Loucy (cell line): ENCODE data around the gene PIK3CD.
A peak's percentile ranks its signal among the peaks of the same experiment; 100 is the strongest.

ENCODE experiments used
- H2AFZ ChIP-seq: fragments of 200-600 bp; sonication (generic); 2 replicates; pipeline ENCODE4 v1.6.0; 2016; ENCODE audit warnings: antibody characterized with exemption, mild to moderate bottlenecking, low read length, moderate library complexity
- H3F3A ChIP-seq: fragments of 200-600 bp; 2 replicates; pipeline ENCODE4 v1.6.0; 2016; ENCODE audit warnings: antibody characterized with exemption, low read depth, mild to moderate bottlenecking
- H3K27me3 ChIP-seq: fragments of 200-600 bp; sonication (generic); 2 replicates; pipeline ENCODE4 v1.6.1; 2014; ENCODE audit warnings: low read length, mild to moderate bottlenecking; ENCODE audit not compliant: insufficient read depth, poor library complexity, severe bottlenecking
- H3K36me3 ChIP-seq: fragments of 200-600 bp; sonication (generic); 2 replicates; pipeline ENCODE4 v1.6.1; 2016; ENCODE audit warnings: low read length; ENCODE audit not compliant: insufficient read depth
- H3K4me1 ChIP-seq: fragments of 200-600 bp; sonication (generic); 2 replicates; pipeline ENCODE4 v1.5.1; 2014; ENCODE audit warnings: low read length, mild to moderate bottlenecking; ENCODE audit not compliant: insufficient read depth, poor library complexity, severe bottlenecking
- H3K4me2 ChIP-seq: fragments of 200-600 bp; sonication (generic); 2 replicates; pipeline ENCODE4 v1.6.0; 2014; ENCODE audit warnings: antibody characterized with exemption, low read length, low read depth, mild to moderate bottlenecking; ENCODE audit not compliant: poor library complexity, severe bottlenecking
- H3K4me3 ChIP-seq: fragments of 200-600 bp; sonication (generic); 2 replicates; pipeline ENCODE4 v1.5.1; 2014; ENCODE audit warnings: low read length, mild to moderate bottlenecking, mixed read lengths; ENCODE audit not compliant: poor library complexity, severe bottlenecking
- H3K79me2 ChIP-seq: fragments of 200-600 bp; sonication (generic); 2 replicates; pipeline ENCODE4 v1.6.1; 2014; ENCODE audit warnings: low read length; ENCODE audit not compliant: insufficient read depth
- H3K9ac ChIP-seq: fragments of 200-600 bp; sonication (generic); 2 replicates; pipeline ENCODE4 v1.6.0; 2014; ENCODE audit warnings: mild to moderate bottlenecking, low read depth, low read length, moderate library complexity; ENCODE audit not compliant: poor library complexity, severe bottlenecking
- H3K9me2 ChIP-seq: fragments of 200-600 bp; sonication (generic); replicated peaks from 2 replicates; pipeline ENCODE4 v1.6.1; 2016; ENCODE audit warnings: low read depth, low read length, mixed read lengths
- H3K9me3 ChIP-seq: fragments of 200-600 bp; sonication (generic); 2 replicates; pipeline ENCODE4 v1.6.1; 2014; ENCODE audit warnings: mild to moderate bottlenecking, antibody characterized with exemption, low read length, low read depth; ENCODE audit not compliant: insufficient read depth
- H4K20me1 ChIP-seq: fragments of 200-600 bp; sonication (generic); 2 replicates; pipeline ENCODE4 v1.6.0; 2014; ENCODE audit warnings: antibody characterized with exemption, low read length, mild to moderate bottlenecking; ENCODE audit not compliant: insufficient read depth, poor library complexity, severe bottlenecking
- CTCF ChIP-seq: fragments of 200-600 bp; sonication (generic); conservative IDR thresholded peaks from 2 replicates; pipeline ENCODE4 v1.5.1; 2014; ENCODE audit warnings: mild to moderate bottlenecking, antibody characterized with exemption, low read length
- EZH2phosphoT487 ChIP-seq: fragments of 200-600 bp; IDR thresholded peaks from 2 replicates; pipeline ENCODE4 v1.6.1; 2018; ENCODE audit warnings: antibody characterized with exemption, mild to moderate bottlenecking, moderate library complexity, borderline replicate concordance

The PIK3CD gene

GRCh38 chr1:9691691-9692090 lies 40.2 kb downstream of the PIK3CD start:
- Histone ChIP-seq H4K20me1 (no peaks in the 10 kb centered on the region), H3K27me3 (peaks cover 8% of the 10 kb centered on the region)

GRCh38 chr1:9696793-9697192 lies 45.3 kb downstream of the PIK3CD start:
- Histone ChIP-seq H3K79me2 (no peaks in the 10 kb centered on the region), H3K9ac (no peak overlapping the region), H3K4me1 (no peaks in the 10 kb centered on the region), H3K9me3 (no peaks in the 10 kb centered on the region), H3F3A (no peaks in the 10 kb centered on the region), H3K4me3 (no peak overlapping the region), H4K20me1 (no peaks in the 10 kb centered on the region), H3K27me3 (no peaks in the 10 kb centered on the region), H2AFZ (no peak overlapping the region), H3K36me3 (no peaks in the 10 kb centered on the region), H3K4me2 (no peak overlapping the region), H3K9me2 (no peaks in the 10 kb centered on the region)
- TF ChIP-seq CTCF (no peak), EZH2phosphoT487 (no peak)

More at GRCh38 chr1:9691691-9692090, 40.2 kb downstream of the PIK3CD start:
- Histone ChIP-seq H3K79me2 (no peaks in the 10 kb centered on the region), H3K4me3 (no peak overlapping the region), H3K9ac (no peak overlapping the region), H3F3A (peaks cover 2% of the 10 kb centered on the region; the same call in 1 of the 2 replicates), H3K4me1 (peaks cover 16% of the 10 kb centered on the region), H3K4me2 (no peak overlapping the region), H3K9me2 (no peaks in the 10 kb centered on the region), H3K9me3 (no peaks in the 10 kb centered on the region), H3K36me3 (no peaks in the 10 kb centered on the region), H2AFZ (no peak overlapping the region)
- TF ChIP-seq EZH2phosphoT487: no peak
- TF ChIP-seq CTCF: peak; percentile 39; the same call in 1 of the 2 replicates

GRCh38 chr1:9699361-9699760 lies 47.8 kb downstream of the PIK3CD start:
- H4K20me1 ChIP-seq: no peaks in the 10 kb centered on the region
- no peaks in the 10 kb centered on the region for H3K9me3 ChIP-seq
- H3K9ac ChIP-seq: no peak overlapping the region
- H3K4me2 ChIP-seq: no peak overlapping the region
- no peaks in the 10 kb centered on the region for H3K27me3 ChIP-seq
- no peaks in the 10 kb centered on the region for H3K79me2 ChIP-seq
- H3K9me2 ChIP-seq: no peaks in the 10 kb centered on the region
- peaks cover 7% of the 10 kb centered on the region for H3K4me1 ChIP-seq
- no peak overlapping the region for H2AFZ ChIP-seq
- H3F3A ChIP-seq: no peaks in the 10 kb centered on the region
- TF ChIP-seq EZH2phosphoT487 (no peak), CTCF (no peak)
- H3K4me3 ChIP-seq: no peak overlapping the region
- no peaks in the 10 kb centered on the region for H3K36me3 ChIP-seq
